ENCODE results near the gene KRTAP10-2. TPM values are rescaled to one million over a fixed set of nuclear protein-coding genes. Genes with fewer than 3 reads are reported as not detected.

Gene KRTAP10-2
- total and polyA plus RNA-seq, 9 of the 15 experiments (the other 6 are each of a cell fraction or from before 2014, with no cell fraction given): not detected

DNA sequence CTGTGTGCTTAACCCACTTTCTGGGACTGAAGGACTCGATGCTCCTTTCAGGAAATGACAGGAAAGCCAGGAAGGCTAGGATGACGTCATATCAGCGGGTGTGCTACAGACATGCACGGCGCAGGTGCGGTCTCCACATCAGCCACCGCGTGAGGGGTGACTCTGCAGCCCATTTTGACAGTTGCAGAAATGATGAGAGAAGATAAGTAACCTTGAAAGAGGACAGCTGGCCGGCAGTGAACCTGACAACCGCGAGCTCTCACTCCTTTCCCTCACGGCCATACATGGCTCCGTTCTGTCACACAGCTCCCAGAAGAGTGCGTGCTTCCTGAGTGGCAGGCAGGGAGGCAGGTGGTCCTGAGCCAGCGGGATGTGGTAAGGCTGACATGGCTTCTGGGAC lies 30.8 kb upstream of the KRTAP10-2 start (continued):
- TF ChIP-seq, protein P1, sequence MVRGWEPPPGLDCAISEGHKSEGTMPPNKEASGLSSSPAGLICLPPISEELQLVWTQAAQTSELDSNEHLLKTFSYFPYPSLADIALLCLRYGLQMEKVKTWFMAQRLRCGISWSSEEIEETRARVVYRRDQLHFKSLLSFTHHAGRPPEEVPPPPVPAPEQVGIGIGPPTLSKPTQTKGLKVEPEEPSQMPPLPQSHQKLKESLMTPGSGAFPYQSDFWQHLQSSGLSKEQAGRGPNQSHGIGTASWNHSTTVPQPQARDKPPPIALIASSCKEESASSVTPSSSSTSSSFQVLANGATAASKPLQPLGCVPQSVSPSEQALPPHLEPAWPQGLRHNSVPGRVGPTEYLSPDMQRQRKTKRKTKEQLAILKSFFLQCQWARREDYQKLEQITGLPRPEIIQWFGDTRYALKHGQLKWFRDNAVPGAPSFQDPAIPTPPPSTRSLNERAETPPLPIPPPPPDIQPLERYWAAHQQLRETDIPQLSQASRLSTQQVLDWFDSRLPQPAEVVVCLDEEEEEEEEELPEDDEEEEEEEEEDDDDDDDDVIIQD (CRISPR knock-in tag; IDR thresholded peaks at IDR 0.05): no peak
- TF ChIP-seq, protein P2, sequence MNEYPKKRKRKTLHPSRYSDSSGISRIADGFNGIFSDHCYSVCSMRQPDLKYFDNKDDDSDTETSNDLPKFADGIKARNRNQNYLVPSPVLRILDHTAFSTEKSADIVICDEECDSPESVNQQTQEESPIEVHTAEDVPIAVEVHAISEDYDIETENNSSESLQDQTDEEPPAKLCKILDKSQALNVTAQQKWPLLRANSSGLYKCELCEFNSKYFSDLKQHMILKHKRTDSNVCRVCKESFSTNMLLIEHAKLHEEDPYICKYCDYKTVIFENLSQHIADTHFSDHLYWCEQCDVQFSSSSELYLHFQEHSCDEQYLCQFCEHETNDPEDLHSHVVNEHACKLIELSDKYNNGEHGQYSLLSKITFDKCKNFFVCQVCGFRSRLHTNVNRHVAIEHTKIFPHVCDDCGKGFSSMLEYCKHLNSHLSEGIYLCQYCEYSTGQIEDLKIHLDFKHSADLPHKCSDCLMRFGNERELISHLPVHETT (CRISPR knock-in tag; conservative IDR thresholded peaks at IDR 0.05 in 1 of 2, IDR thresholded peaks at IDR 0.05 in 1 of 2): peak in 1 of 2 experiments; percentile 64; a peak in 1 of 4 replicates
- TF ChIP-seq, protein P3, sequence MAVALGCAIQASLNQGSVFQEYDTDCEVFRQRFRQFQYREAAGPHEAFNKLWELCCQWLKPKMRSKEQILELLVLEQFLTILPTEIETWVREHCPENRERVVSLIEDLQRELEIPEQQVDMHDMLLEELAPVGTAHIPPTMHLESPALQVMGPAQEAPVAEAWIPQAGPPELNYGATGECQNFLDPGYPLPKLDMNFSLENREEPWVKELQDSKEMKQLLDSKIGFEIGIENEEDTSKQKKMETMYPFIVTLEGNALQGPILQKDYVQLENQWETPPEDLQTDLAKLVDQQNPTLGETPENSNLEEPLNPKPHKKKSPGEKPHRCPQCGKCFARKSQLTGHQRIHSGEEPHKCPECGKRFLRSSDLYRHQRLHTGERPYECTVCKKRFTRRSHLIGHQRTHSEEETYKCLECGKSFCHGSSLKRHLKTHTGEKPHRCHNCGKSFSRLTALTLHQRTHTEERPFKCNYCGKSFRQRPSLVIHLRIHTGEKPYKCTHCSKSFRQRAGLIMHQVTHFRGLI (CRISPR knock-in tag; IDR thresholded peaks at IDR 0.05): no peak
- TF ChIP-seq HMGN3 (IDR thresholded peaks at IDR 0.05; ENCODE audit: borderline replicate concordance, extremely low read depth, insufficient read length, low read depth, low read length): no peak
- TF ChIP-seq, protein P4, sequence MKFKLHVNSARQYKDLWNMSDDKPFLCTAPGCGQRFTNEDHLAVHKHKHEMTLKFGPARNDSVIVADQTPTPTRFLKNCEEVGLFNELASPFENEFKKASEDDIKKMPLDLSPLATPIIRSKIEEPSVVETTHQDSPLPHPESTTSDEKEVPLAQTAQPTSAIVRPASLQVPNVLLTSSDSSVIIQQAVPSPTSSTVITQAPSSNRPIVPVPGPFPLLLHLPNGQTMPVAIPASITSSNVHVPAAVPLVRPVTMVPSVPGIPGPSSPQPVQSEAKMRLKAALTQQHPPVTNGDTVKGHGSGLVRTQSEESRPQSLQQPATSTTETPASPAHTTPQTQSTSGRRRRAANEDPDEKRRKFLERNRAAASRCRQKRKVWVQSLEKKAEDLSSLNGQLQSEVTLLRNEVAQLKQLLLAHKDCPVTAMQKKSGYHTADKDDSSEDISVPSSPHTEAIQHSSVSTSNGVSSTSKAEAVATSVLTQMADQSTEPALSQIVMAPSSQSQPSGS (CRISPR knock-in tag; IDR thresholded peaks at IDR 0.05): peak; percentile 81; the same call in 1 of the 2 replicates
- TF ChIP-seq CCNT2 (IDR thresholded peaks at IDR 0.05; ENCODE audit: borderline replicate concordance, extremely low read depth, insufficient read length, low read depth, low read length): no peak
- peak; percentile 87 for TF ChIP-seq ZNF584 (CRISPR knock-in tag; IDR thresholded peaks at IDR 0.05; ENCODE audit: low read depth)
- TF ChIP-seq ZNF354B (CRISPR knock-in tag; IDR thresholded peaks at IDR 0.05): no peak
- no peak for TF ChIP-seq BCOR (IDR thresholded peaks at IDR 0.05)
- TF ChIP-seq, protein P5, sequence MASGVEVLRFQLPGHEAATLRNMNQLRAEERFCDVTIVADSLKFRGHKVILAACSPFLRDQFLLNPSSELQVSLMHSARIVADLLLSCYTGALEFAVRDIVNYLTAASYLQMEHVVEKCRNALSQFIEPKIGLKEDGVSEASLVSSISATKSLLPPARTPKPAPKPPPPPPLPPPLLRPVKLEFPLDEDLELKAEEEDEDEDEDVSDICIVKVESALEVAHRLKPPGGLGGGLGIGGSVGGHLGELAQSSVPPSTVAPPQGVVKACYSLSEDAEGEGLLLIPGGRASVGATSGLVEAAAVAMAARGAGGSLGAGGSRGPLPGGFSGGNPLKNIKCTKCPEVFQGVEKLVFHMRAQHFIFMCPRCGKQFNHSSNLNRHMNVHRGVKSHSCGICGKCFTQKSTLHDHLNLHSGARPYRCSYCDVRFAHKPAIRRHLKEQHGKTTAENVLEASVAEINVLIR (CRISPR knock-in tag; IDR thresholded peaks at IDR 0.05): peak; percentile 52; the same call in 1 of the 2 replicates
- TF ChIP-seq ZNF436 (CRISPR knock-in tag; IDR thresholded peaks at IDR 0.05): no peak
- no peak for TF ChIP-seq ESRRB (CRISPR knock-in tag; IDR thresholded peaks at IDR 0.05; ENCODE audit: borderline replicate concordance)
- TF ChIP-seq KDM1A (IDR thresholded peaks at IDR 0.05): no peak
- TF ChIP-seq LEF1 (IDR thresholded peaks at IDR 0.05): no peak
- TF ChIP-seq SMAD3 (CRISPR knock-in tag; conservative IDR thresholded peaks at IDR 0.05): no peak
- peak; percentile 56 for TF ChIP-seq GABPA (tag; conservative IDR thresholded peaks at IDR 0.05; ENCODE audit: low read depth)
- TF ChIP-seq ZNF695 (CRISPR knock-in tag; IDR thresholded peaks at IDR 0.05): no peak
- TF ChIP-seq, protein P6, sequence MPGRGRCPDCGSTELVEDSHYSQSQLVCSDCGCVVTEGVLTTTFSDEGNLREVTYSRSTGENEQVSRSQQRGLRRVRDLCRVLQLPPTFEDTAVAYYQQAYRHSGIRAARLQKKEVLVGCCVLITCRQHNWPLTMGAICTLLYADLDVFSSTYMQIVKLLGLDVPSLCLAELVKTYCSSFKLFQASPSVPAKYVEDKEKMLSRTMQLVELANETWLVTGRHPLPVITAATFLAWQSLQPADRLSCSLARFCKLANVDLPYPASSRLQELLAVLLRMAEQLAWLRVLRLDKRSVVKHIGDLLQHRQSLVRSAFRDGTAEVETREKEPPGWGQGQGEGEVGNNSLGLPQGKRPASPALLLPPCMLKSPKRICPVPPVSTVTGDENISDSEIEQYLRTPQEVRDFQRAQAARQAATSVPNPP (IDR thresholded peaks at IDR 0.05; ENCODE audit: borderline replicate concordance, insufficient read depth, insufficient read length): no peak
- TF ChIP-seq SRF (CRISPR knock-in tag; IDR thresholded peaks at IDR 0.05): peak in 1 of 2 experiments; percentile 71; a peak in 1 of 4 replicates
- peak; percentile 99 for TF ChIP-seq ATF7 (IDR thresholded peaks at IDR 0.05)

Measured in K562 (cell line).